ENCODE data around the gene KLKB1. TPM values are rescaled to one million over a fixed set of nuclear protein-coding genes. Genes with fewer than 3 reads are reported as not detected.
A peak's percentile ranks its signal among the peaks of the same experiment; 100 is the strongest.

Gene KLKB1
- total RNA-seq, 1 donor from 2014 or later, result 0.46 TPM

GRCh38 chr4:186201010-186201409 is 26.3 kb upstream of the KLKB1 start:
- no peaks in the 10 kb centered on the region for H3K4me1 Mint-ChIP-seq (ENCODE audit: unreplicated experiment)
- DNase-seq (ENCODE audit: low spot score), result no peak
- no peak for TF ChIP-seq CTCF (IDR thresholded peaks at IDR 0.05; ENCODE audit: unreplicated experiment)
- H3K27me3 Mint-ChIP-seq (ENCODE audit: unreplicated experiment), result peaks cover 4% of the 10 kb centered on the region
- H3K9me3 Mint-ChIP-seq (ENCODE audit: unreplicated experiment), result no peaks in the 10 kb centered on the region
- no peaks in the 10 kb centered on the region for H3K36me3 Mint-ChIP-seq (ENCODE audit: low read depth, unreplicated experiment)
- no peak overlapping the region for H3K4me3 Mint-ChIP-seq (ENCODE audit: unreplicated experiment)
- H3K27ac Mint-ChIP-seq (ENCODE audit: unreplicated experiment), result no peak overlapping the region

- peak; percentile 46 for DNase-seq (ENCODE audit: low spot score)
- H3K27ac Mint-ChIP-seq (ENCODE audit: unreplicated experiment), result no peak overlapping the region
- H3K9me3 Mint-ChIP-seq (ENCODE audit: unreplicated experiment), result no peaks in the 10 kb centered on the region
- H3K4me3 Mint-ChIP-seq (ENCODE audit: unreplicated experiment), result no peak overlapping the region
- peaks cover 4% of the 10 kb centered on the region for H3K27me3 Mint-ChIP-seq (ENCODE audit: unreplicated experiment)
- peak; percentile 40 for TF ChIP-seq CTCF (IDR thresholded peaks at IDR 0.05; ENCODE audit: unreplicated experiment)
- no peaks in the 10 kb centered on the region for H3K4me1 Mint-ChIP-seq (ENCODE audit: unreplicated experiment)
- H3K36me3 Mint-ChIP-seq (ENCODE audit: low read depth, unreplicated experiment), result no peaks in the 10 kb centered on the region
These were observed 25.6 kb upstream of the KLKB1 start for GRCh38 chr4:186201535-186202230.

- Mint-ChIP-seq H3K27me3 (ENCODE audit: unreplicated experiment) (peaks cover 4% of the 10 kb centered on the region), H3K4me3 (ENCODE audit: unreplicated experiment) (no peak overlapping the region), H3K4me1 (ENCODE audit: unreplicated experiment) (no peaks in the 10 kb centered on the region), H3K9me3 (ENCODE audit: unreplicated experiment) (no peaks in the 10 kb centered on the region), H3K36me3 (ENCODE audit: low read depth, unreplicated experiment) (no peaks in the 10 kb centered on the region), H3K27ac (ENCODE audit: unreplicated experiment) (no peak overlapping the region)
- no peak for DNase-seq (ENCODE audit: low spot score)
- no peak for TF ChIP-seq CTCF (IDR thresholded peaks at IDR 0.05; ENCODE audit: unreplicated experiment)
These were observed 24.7 kb upstream of the KLKB1 start for GRCh38 chr4:186202490-186203140.

GRCh38 chr4:186203406-186203805 is 23.9 kb upstream of the KLKB1 start:
- Mint-ChIP-seq H3K27ac (ENCODE audit: unreplicated experiment) (no peak overlapping the region), H3K27me3 (ENCODE audit: unreplicated experiment) (peaks cover 4% of the 10 kb centered on the region), H3K9me3 (ENCODE audit: unreplicated experiment) (no peaks in the 10 kb centered on the region), H3K4me1 (ENCODE audit: unreplicated experiment) (no peaks in the 10 kb centered on the region), H3K36me3 (ENCODE audit: low read depth, unreplicated experiment) (no peaks in the 10 kb centered on the region), H3K4me3 (ENCODE audit: unreplicated experiment) (no peak overlapping the region)
- TF ChIP-seq CTCF (IDR thresholded peaks at IDR 0.05; ENCODE audit: unreplicated experiment), result no peak
- DNase-seq (ENCODE audit: low spot score), result no peak

- H3K27ac Mint-ChIP-seq (ENCODE audit: unreplicated experiment), result no peak overlapping the region
- no peak overlapping the region for H3K4me3 Mint-ChIP-seq (ENCODE audit: unreplicated experiment)
- peaks cover 5% of the 10 kb centered on the region for H3K9me3 Mint-ChIP-seq (ENCODE audit: unreplicated experiment)
- no peak for DNase-seq (ENCODE audit: low spot score)
- no peak for TF ChIP-seq CTCF (IDR thresholded peaks at IDR 0.05; ENCODE audit: unreplicated experiment)
- peaks cover 4% of the 10 kb centered on the region for H3K27me3 Mint-ChIP-seq (ENCODE audit: unreplicated experiment)
- H3K36me3 Mint-ChIP-seq (ENCODE audit: low read depth, unreplicated experiment), result peaks cover 6% of the 10 kb centered on the region
- no peaks in the 10 kb centered on the region for H3K4me1 Mint-ChIP-seq (ENCODE audit: unreplicated experiment)
These were observed 23.2 kb upstream of the KLKB1 start for GRCh38 chr4:186204103-186204559.
